HepG2 (cell line): ENCODE data around the gene SHANK2.

ENCODE experiments used
- CTCF ChIP-seq: sonication (generic); formaldehyde crosslinking; IDR thresholded peaks from 2 replicates; pipeline ENCODE4 v1.5.0; 2020; ENCODE audit warnings: mild to moderate bottlenecking, missing genetic modification reagents, moderate library complexity
- POLR2A ChIP-seq, 2 experiments: IDR thresholded peaks; 2 replicates each; pipeline ENCODE4 v1.6.1; 2011; ENCODE audit warnings: low read depth in 2 of 2, low read length in 2 of 2, mild to moderate bottlenecking in 1 of 2, moderate library complexity in 1 of 2; ENCODE audit not compliant: insufficient read depth in 1 of 2
- ZBTB21 ChIP-seq: sonication (generic); formaldehyde crosslinking; IDR thresholded peaks from 2 replicates; pipeline ENCODE4 v1.4.0; 2020; ENCODE audit warnings: missing genetic modification reagents
- TF ChIP-seq, protein P1 (sequence below): sonication (generic); formaldehyde crosslinking; IDR thresholded peaks from 2 replicates; pipeline ENCODE4 v1.4.0; 2020; ENCODE audit warnings: missing genetic modification reagents
- TF ChIP-seq, protein P2 (sequence below): sonication (generic); formaldehyde crosslinking; IDR thresholded peaks from 2 replicates; pipeline ENCODE4 v1.4.0; 2020; ENCODE audit warnings: mild to moderate bottlenecking, missing genetic modification reagents, borderline replicate concordance
- TF ChIP-seq, protein P3 (sequence below): IDR thresholded peaks from 2 replicates; pipeline ENCODE4 v1.6.1; 2012; ENCODE audit warnings: inconsistent platforms

GRCh38 chr11:71251151-71251721, 1.1 kb downstream of the SHANK2 start:
- no peak for TF ChIP-seq POLR2A (IDR thresholded peaks at IDR 0.05; ENCODE audit: insufficient read depth in 1 of 2, low read depth in 2 of 2, low read length in 2 of 2)
- TF ChIP-seq, protein P1, sequence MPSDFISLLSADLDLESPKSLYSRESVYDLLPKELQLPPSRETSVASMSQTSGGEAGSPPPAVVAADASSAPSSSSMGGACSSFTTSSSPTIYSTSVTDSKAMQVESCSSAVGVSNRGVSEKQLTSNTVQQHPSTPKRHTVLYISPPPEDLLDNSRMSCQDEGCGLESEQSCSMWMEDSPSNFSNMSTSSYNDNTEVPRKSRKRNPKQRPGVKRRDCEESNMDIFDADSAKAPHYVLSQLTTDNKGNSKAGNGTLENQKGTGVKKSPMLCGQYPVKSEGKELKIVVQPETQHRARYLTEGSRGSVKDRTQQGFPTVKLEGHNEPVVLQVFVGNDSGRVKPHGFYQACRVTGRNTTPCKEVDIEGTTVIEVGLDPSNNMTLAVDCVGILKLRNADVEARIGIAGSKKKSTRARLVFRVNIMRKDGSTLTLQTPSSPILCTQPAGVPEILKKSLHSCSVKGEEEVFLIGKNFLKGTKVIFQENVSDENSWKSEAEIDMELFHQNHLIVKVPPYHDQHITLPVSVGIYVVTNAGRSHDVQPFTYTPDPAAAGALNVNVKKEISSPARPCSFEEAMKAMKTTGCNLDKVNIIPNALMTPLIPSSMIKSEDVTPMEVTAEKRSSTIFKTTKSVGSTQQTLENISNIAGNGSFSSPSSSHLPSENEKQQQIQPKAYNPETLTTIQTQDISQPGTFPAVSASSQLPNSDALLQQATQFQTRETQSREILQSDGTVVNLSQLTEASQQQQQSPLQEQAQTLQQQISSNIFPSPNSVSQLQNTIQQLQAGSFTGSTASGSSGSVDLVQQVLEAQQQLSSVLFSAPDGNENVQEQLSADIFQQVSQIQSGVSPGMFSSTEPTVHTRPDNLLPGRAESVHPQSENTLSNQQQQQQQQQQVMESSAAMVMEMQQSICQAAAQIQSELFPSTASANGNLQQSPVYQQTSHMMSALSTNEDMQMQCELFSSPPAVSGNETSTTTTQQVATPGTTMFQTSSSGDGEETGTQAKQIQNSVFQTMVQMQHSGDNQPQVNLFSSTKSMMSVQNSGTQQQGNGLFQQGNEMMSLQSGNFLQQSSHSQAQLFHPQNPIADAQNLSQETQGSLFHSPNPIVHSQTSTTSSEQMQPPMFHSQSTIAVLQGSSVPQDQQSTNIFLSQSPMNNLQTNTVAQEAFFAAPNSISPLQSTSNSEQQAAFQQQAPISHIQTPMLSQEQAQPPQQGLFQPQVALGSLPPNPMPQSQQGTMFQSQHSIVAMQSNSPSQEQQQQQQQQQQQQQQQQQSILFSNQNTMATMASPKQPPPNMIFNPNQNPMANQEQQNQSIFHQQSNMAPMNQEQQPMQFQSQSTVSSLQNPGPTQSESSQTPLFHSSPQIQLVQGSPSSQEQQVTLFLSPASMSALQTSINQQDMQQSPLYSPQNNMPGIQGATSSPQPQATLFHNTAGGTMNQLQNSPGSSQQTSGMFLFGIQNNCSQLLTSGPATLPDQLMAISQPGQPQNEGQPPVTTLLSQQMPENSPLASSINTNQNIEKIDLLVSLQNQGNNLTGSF (CRISPR knock-in tag): no peak
- TF ChIP-seq, protein P2, sequence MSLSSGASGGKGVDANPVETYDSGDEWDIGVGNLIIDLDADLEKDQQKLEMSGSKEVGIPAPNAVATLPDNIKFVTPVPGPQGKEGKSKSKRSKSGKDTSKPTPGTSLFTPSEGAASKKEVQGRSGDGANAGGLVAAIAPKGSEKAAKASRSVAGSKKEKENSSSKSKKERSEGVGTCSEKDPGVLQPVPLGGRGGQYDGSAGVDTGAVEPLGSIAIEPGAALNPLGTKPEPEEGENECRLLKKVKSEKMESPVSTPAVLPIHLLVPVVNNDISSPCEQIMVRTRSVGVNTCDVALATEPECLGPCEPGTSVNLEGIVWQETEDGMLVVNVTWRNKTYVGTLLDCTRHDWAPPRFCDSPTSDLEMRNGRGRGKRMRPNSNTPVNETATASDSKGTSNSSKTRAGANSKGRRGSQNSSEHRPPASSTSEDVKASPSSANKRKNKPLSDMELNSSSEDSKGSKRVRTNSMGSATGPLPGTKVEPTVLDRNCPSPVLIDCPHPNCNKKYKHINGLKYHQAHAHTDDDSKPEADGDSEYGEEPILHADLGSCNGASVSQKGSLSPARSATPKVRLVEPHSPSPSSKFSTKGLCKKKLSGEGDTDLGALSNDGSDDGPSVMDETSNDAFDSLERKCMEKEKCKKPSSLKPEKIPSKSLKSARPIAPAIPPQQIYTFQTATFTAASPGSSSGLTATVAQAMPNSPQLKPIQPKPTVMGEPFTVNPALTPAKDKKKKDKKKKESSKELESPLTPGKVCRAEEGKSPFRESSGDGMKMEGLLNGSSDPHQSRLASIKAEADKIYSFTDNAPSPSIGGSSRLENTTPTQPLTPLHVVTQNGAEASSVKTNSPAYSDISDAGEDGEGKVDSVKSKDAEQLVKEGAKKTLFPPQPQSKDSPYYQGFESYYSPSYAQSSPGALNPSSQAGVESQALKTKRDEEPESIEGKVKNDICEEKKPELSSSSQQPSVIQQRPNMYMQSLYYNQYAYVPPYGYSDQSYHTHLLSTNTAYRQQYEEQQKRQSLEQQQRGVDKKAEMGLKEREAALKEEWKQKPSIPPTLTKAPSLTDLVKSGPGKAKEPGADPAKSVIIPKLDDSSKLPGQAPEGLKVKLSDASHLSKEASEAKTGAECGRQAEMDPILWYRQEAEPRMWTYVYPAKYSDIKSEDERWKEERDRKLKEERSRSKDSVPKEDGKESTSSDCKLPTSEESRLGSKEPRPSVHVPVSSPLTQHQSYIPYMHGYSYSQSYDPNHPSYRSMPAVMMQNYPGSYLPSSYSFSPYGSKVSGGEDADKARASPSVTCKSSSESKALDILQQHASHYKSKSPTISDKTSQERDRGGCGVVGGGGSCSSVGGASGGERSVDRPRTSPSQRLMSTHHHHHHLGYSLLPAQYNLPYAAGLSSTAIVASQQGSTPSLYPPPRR (CRISPR knock-in tag): no peak
- TF ChIP-seq, protein P3, sequence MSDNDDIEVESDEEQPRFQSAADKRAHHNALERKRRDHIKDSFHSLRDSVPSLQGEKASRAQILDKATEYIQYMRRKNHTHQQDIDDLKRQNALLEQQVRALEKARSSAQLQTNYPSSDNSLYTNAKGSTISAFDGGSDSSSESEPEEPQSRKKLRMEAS: no peak
- no peak for TF ChIP-seq ZBTB21
- TF ChIP-seq CTCF (CRISPR knock-in tag): no peak
